Measurements from ENCODE around the gene ZNF8.

DNA sequence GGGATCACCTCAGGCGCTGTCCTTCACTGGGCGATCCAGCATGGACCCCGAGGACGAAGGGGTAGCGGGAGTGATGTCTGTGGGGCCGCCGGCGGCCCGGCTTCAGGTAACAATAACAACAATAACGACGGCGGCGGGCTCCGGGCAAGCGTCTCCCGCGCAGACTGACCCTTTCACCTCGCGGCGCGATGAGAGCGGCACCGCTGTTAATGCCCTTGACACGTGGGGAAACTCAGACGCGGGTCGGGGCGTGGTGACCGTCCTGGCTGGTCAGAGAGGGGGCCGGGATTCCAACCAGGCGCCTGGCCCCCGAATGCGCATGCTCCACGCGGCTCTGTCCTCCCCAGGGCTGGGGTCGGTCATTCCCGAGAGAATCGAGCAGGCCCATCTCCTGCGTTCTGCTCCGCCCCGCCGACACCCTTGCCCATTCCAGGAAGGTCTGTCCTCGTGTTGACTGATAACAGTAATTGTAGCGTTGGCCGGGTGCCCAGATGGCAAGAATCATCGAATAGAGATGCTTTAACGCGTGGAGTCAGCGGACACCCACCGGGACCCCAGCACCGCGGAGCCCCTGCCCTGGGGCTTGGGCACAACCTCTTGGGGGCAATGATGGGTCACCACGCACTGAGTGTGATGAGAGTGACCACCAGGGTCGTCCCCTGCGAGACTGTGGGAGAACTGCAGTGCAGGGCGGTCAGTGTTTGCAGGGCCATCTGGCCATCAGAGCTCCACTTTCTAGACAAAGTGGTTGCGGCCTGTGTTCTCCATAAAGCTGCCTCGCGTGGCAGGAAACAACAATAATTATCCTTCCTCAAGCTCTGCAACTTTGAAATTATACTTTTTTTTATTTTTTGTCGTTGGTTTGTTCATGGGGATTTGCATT lies 528 bp downstream of the ZNF8 start:
- TF ChIP-seq, protein P1, sequence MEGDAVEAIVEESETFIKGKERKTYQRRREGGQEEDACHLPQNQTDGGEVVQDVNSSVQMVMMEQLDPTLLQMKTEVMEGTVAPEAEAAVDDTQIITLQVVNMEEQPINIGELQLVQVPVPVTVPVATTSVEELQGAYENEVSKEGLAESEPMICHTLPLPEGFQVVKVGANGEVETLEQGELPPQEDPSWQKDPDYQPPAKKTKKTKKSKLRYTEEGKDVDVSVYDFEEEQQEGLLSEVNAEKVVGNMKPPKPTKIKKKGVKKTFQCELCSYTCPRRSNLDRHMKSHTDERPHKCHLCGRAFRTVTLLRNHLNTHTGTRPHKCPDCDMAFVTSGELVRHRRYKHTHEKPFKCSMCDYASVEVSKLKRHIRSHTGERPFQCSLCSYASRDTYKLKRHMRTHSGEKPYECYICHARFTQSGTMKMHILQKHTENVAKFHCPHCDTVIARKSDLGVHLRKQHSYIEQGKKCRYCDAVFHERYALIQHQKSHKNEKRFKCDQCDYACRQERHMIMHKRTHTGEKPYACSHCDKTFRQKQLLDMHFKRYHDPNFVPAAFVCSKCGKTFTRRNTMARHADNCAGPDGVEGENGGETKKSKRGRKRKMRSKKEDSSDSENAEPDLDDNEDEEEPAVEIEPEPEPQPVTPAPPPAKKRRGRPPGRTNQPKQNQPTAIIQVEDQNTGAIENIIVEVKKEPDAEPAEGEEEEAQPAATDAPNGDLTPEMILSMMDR (IDR thresholded peaks at IDR 0.05 in 2 of 3, conservative IDR thresholded peaks at IDR 0.05 in 1 of 3; ENCODE audit: control insufficient read depth in 2 of 3, extremely low read depth in 1 of 3, insufficient read depth in 1 of 3, low read depth in 3 of 3, low read length in 3 of 3), result no peak
- TF ChIP-seq TARDBP (IDR thresholded peaks at IDR 0.05; ENCODE audit: borderline replicate concordance) (no peak; the same call in 1 of the 2 replicates), POU2F2 (IDR thresholded peaks at IDR 0.05; ENCODE audit: borderline replicate concordance, low read depth, low read length) (no peak), EZH2 (IDR thresholded peaks at IDR 0.05; ENCODE audit: borderline replicate concordance, control insufficient read depth, low read depth, low read length) (no peak), POLR2AphosphoS5 (IDR thresholded peaks at IDR 0.05; ENCODE audit: low read length) (no peak), POLR2AphosphoS2 (IDR thresholded peaks at IDR 0.05; ENCODE audit: low read depth, low read length) (no peak)
- TF ChIP-seq, protein P2, sequence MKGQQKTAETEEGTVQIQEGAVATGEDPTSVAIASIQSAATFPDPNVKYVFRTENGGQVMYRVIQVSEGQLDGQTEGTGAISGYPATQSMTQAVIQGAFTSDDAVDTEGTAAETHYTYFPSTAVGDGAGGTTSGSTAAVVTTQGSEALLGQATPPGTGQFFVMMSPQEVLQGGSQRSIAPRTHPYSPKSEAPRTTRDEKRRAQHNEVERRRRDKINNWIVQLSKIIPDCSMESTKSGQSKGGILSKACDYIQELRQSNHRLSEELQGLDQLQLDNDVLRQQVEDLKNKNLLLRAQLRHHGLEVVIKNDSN (IDR thresholded peaks at IDR 0.05; ENCODE audit: borderline replicate concordance, extremely low read length, insufficient read depth, low read depth, low read length), result no peak
- TF ChIP-seq, protein P3, sequence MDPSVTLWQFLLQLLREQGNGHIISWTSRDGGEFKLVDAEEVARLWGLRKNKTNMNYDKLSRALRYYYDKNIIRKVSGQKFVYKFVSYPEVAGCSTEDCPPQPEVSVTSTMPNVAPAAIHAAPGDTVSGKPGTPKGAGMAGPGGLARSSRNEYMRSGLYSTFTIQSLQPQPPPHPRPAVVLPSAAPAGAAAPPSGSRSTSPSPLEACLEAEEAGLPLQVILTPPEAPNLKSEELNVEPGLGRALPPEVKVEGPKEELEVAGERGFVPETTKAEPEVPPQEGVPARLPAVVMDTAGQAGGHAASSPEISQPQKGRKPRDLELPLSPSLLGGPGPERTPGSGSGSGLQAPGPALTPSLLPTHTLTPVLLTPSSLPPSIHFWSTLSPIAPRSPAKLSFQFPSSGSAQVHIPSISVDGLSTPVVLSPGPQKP (IDR thresholded peaks at IDR 0.05; ENCODE audit: low read depth, low read length), result no peak

All from GM12878 (cell line).